Activated CD4-positive, alpha-beta T cell treated with anti-CD3 and anti-CD28 coated beads for 4 hours (primary cell): Measurements from ENCODE around the gene TRAF4.
"Not testable (repeated sequence)": the region's sequence is repeated elsewhere in the genome, so short reads cannot be mapped to it uniquely, and the experiment has no call there.

Source experiments
- DNase-seq, 2 donors: peaks; one replicate each; pipeline ENCODE4 v3.0.0-alpha.2; 2020

The TRAF4 gene

GRCh38 chr17:28749516-28750177, 5.8 kb downstream of the TRAF4 start:
- DNase-seq = no peak

- DNase-seq = peak; percentile 84 to 89
Measured at GRCh38 chr17:28750178-28751047, 6.6 kb downstream of the TRAF4 start.

GRCh38 chr17:28751600-28752366, 8.0 kb downstream of the TRAF4 start:
- DNase-seq = no peak

- DNase-seq = no peak
Measured at GRCh38 chr17:28755486-28755885, 11.7 kb downstream of the TRAF4 start.

GRCh38 chr17:28756049-28756804, 12.4 kb downstream of the TRAF4 start:
- no peak for DNase-seq

GRCh38 chr17:28758411-28759121, 14.8 kb downstream of the TRAF4 start:
- no peak for DNase-seq

- DNase-seq = no peak
Measured at GRCh38 chr17:28759256-28759865, 15.6 kb downstream of the TRAF4 start.

- no peak for DNase-seq
Measured at GRCh38 chr17:28760601-28761562, 17.1 kb downstream of the TRAF4 start.

GRCh38 chr17:28763137-28763799, 19.5 kb downstream of the TRAF4 start:
- no peak for DNase-seq

- DNase-seq = peak; percentile 71 to 85
Measured at GRCh38 chr17:28763804-28764266, 20.0 kb downstream of the TRAF4 start.

- no peak for DNase-seq
Measured at GRCh38 chr17:28765038-28765437, 21.2 kb downstream of the TRAF4 start.

GRCh38 chr17:28773736-28774135, 29.9 kb downstream of the TRAF4 start:
- DNase-seq = no peak

- DNase-seq = no peak
Measured at GRCh38 chr17:28774206-28774605, 30.4 kb downstream of the TRAF4 start.

- DNase-seq = no peak
Measured at GRCh38 chr17:28777178-28777577, 33.4 kb downstream of the TRAF4 start.

GRCh38 chr17:28779601-28780000, 35.8 kb downstream of the TRAF4 start:
- DNase-seq = not testable (repeated sequence)

GRCh38 chr17:28783161-28783560, 39.4 kb downstream of the TRAF4 start:
- DNase-seq = no peak

- DNase-seq = no peak
Measured at GRCh38 chr17:28788100-28788499, 44.3 kb downstream of the TRAF4 start.

GRCh38 chr17:28792877-28793661, 49.3 kb downstream of the TRAF4 start:
- no peak for DNase-seq
